ENCODE measurements around the gene MCM3AP. TPM values are rescaled to one million over a fixed set of nuclear protein-coding genes. Genes with fewer than 3 reads are reported as not detected.
"Not testable (repeated sequence)": the region's sequence is repeated elsewhere in the genome, so short reads cannot be mapped to it uniquely, and the experiment has no call there.

The MCM3AP gene
- total RNA-seq, 1 donor from 2014 or later: 81.7 TPM

DNA sequence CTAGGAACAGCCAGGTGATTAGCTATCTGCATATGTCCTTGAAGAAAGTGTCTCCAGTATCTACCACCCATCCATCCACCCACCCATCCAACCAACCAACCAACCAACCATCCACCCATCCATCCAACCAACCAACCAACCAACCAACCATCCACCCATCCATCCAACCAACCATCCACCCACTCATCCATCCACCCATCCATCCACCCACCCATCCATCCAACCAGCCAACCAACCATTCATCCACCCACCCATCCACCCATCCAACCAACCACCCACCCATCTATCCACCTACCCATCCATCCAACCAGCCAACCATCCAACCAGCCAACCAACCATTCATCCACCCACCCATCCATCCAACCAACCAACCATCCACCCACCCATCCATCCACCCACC, 26.2 kb upstream of the MCM3AP start:
- no peak for DNase-seq (ENCODE audit: low read depth)

DNA sequence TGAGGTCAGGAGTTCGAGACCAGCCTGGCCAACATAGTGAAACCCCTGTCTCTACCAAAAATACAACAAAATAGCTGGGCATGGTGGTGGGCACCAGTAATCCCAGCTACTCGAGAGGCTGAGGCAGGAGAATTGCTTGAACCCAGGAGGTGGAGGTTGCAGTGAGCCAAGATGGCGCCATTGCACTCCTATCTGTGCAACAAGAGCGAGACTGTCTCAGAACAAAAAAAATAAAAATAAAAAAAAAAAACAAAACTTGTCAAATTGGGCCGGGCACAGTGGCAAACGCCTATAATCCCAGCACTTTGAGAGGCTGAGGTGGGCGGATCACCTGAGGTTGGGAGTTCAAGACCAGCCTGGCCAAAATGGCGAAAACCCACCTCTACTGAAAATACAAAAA, 24.8 kb upstream of the MCM3AP start:
- DNase-seq (ENCODE audit: low read depth): not testable (repeated sequence)

DNA sequence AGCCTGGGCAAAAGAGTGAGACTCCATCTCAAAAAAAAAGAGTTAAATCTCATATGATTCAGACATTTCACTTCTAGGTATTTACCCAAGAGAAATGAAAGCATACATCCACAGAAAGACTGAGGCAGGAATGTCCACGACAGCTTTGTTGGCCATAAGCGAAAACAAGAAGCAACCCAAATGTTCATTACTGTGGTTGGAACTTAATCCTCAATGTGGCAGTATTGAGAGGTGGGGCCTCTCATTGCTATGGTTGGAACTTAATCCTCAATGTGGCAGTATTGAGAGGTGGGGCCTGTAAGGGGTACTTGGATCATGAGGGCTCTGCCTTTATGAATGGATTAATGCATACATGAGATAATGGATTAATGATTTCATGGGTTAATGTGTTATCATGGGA, 23.0 kb upstream of the MCM3AP start:
- DNase-seq (ENCODE audit: low read depth): no peak

DNA sequence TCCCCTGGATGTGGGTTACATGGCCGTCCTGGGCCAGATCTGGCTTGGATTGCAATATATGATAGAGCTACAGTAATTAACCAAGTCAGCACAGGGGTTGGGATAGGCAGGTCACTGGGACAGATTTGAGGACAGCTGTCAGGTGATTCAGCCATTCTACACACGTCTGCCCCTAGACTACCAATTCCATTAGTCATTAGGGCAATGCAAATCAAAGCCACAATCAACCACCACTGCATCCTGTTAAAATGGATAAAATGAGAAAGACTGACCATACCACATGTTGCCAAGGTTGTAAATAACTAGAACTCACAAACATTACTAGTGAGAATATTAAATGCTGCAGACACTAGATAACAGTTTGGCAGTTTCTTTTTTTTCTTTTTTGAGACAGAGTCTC, 22.2 kb upstream of the MCM3AP start:
- peak; percentile 78 for DNase-seq (ENCODE audit: low read depth)

DNA sequence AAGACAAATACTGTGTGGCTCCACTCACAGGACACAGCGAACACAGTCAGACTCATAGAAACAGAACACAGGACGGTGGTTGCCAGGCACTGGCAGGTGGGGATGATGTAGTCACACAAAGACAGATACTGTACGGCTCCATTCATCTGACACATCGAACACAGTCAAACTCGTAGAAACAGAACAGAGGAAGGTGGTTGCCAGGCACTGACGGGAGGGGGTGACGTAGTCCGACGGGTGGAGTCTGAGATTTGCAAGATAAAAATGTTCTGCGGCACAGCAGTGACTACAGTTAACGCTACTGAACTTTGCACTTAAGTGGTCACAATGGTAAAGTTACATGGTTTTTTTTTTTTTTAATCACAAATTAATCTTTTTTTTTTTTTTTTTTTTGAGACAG, 19.5 kb upstream of the MCM3AP start:
- DNase-seq (ENCODE audit: low read depth): no peak

DNA sequence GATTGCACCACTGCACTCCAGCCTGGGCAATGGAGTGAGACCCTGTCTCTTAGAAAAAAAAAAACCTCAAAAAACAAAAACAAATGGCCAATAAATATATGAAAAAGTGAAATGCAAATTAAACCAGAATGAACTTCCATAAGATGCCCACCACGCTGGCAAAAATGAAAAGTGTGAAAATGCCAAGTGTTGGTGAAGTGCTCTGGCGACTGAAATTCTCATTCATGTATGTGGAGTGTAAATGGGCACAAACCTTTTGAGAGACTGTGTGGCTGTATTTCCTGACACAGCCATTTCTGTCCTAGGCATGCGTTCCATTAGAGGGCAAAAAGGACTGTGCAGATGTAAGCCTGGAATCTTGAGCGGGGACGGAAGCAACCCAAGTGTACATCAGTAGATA, 19.0 kb upstream of the MCM3AP start:
- DNase-seq (ENCODE audit: low read depth): no peak

DNA sequence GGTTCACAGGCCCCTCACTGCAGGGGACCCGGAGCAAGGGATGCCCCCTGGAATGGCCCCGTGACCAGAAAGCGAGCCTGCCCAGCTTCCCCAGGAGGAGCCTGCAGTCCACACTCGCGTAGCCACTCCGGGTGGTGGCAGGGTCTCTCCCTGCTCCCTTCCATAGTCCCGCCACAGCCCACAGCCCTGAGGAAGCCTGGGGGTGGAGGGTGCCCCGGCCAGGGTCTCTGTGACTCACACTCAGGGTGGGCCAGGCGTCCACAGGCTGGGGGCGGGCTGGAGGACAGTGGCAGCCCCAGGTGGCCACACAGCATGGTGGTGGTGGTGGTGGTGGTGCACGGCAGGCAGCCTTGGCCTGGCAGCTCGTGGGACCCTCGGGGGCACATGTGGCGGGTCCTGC, 16.3 kb upstream of the MCM3AP start:
- no peak for DNase-seq (ENCODE audit: low read depth)

DNA sequence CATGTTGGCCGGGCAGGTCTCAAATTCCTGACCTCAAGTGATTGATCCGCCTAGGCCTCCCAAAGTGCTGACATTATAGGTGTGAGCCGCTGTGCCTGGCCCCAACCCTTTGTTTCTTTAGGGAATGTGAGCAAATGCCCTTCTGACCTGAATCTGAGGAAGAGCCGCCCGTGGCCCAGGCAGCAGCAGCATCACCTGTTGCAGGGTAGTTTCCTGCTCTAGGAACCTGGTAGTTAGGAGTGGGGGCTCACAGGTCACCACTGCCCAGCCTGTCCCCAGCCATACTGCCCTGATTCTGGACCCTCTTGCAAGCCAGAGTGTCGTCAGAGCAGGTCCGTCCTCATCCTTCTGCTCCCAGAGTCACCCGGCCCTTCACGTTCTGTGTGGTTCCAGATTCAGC, 13.8 kb upstream of the MCM3AP start:
- DNase-seq (ENCODE audit: low read depth): no peak

DNA sequence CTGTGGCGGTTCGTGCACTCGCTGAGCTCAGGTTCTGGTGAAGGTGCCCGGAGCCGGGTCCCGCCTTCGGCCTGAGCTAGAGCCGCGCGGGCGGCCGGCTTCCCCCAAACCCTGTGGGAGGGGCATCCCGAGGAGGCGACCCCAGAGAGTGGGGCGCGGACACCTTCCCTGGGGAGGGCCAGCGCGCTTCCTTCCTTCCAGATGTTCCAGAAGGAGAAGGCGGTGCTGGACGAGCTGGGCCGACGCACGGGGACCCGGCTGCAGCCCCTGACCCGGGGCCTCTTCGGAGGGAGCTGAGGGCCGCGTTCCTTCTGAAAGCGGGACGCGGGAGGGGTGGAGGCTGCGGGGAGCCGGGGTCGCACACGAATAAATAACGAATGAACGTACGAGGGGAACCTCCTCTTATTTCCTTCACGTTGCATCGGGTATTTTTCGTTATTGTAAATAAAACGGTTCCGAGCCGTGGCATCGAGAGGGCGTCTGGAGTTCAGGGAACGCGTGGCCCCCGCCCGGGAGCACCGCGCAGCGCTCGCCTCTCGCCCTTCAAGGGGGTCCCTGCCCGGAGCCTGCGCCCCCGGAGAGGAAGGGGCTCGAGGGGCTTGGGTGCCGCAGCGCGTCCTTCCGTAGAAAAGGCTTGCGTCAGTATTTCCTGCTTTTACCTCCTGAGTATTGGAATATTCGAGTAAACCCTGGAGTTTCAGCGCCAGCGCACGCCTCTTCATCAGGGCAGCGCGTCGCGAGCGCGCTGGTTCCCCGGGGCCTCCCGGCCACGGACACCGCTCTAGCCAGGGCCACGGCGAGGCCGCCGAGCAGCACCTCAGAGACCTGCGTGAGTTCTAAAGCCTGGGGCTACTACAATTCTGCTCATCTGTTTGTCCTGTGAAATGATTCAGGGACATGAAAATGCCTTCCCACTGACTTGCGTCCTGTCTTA, 12.2 kb upstream of the MCM3AP start:
- no peak for DNase-seq (ENCODE audit: low read depth)

DNA sequence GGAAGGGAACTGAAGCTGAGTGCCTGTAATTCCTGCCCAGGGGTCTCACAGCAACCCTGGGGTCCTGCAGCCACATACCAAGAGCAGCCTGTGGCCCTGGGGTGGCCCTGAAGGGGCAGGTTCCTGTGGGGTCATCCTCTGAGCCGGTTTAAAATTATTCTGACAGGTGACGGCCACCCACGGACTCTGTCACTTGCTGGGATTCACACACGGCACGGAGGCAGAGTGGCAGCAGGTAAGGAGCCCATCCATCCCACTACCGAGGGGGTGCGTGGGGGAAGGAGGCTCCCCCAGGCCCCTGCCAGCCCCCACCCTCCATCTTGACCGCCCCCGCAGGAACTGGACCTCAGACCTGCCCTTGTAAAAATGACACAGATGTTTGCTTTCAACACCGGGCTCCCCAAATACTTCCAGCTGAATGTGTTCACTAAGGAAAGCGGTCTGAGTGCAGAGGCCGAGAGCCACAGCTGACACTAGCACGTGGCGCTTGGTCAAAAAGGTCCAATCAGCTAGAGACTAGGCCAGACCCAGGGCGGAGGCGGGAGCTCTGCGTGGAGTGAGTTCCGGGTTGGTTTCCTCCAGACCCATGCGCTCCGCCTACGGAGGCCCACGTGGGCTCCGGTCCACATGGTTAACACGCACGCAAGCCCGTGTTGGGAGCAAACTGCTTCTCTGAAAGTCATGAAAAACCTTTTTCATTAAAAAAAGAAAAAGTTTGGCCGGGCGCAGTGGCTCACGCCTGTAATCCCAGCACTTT, 10.8 kb upstream of the MCM3AP start:
- DNase-seq (ENCODE audit: low read depth): peak; percentile 47

DNA sequence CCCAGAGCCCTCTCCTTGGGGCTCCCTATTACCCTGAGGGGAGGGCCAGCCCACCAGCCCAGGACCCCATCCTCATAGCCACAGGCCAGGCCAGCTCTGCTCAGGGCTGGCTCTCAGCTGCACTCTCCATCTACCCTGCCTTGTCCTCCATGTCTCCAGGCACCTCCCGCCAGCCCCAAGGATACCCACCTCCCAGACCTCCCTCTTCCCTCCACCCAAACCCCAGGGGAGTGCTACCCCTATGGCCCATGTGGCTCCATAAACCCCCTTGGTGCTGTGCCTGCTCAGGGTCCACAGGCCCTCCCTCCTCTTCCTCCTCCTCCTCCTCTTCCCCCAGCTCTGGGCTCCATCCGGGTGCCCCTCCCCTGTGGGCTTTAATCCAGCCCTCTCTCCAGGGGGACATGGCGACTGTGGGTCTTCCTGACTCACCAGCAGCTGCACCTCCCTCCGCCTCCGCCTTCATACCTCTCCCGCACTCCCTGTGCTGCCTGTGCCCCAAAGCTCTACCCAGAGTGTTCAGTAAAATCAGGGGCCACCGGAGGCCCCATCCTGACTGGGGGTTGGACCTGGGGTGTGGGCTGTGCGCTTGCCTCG, 9.9 kb upstream of the MCM3AP start:
- no peak for DNase-seq (ENCODE audit: low read depth)

DNA sequence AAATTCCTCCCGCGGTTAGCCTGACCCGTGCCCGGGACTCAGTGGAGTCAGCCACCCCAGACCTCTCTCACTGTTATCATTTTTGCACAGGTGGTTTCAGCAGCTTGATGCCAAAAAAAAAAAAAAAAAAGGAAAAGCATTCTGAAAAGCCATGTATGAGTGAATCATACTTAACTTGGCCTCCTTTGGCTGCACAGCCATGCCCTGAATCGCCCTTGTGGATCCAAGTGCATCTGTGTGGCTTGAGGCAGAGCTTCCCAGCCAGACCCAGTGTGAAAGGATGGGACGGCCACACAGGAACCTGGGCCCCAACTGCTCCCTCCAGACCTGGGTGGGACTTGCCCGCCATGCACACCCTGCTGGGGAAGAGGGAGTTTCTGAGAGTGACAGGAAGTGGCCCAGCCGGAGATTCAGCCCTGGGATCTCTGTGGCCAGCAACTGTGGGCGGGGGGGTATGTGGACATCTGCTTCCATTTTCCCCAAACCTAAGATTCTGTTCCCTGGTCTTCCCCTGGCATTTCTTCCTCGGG, 9.3 kb upstream of the MCM3AP start:
- DNase-seq (ENCODE audit: low read depth): peak; percentile 66

DNA sequence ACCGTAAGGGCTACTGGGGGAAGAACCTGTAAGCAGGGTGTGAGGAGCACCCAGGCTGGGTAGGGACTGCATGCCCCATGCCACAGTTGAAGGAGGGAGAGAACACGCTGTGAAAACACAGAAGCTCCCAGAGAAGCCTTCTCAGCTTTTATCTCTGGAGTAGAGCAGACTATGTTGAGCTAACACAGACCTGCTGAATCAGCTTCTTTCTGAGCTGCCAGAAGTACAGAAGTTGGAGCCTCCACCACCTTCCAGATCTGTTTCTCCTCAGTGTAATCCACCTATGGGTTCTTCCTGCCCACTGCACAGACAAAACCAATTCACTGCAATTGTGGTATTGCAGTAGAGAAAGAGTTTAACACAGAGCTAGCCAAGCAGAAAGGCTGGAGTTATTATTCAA, 6.2 kb upstream of the MCM3AP start:
- DNase-seq (ENCODE audit: low read depth): no peak

DNA sequence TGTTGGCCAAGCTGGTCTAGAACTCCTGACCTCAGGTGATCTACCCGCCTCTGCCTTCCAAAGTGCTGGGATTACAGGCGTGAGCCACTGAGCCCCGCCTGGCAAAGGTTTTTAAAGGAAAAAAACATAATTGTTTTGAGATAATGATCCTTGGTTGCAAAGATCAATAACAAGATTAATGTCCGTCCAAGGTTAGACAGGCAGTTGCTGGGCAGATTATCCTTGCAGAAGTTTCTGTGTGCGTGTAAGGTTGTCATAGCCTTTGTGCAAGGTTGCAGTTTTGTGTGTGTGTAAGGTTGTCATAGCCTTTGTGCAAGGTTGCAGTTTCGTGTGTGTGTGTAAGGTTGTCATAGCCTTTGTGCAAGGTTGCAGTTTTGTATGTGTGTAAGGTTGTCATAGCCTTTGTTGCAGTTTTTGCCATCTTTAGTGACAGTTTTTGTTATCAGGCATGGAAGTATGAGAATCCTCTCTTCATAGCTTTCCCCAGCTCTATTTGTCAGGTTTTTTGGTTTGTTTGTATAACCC, 4.3 kb upstream of the MCM3AP start:
- no peak for DNase-seq (ENCODE audit: low read depth)

DNA sequence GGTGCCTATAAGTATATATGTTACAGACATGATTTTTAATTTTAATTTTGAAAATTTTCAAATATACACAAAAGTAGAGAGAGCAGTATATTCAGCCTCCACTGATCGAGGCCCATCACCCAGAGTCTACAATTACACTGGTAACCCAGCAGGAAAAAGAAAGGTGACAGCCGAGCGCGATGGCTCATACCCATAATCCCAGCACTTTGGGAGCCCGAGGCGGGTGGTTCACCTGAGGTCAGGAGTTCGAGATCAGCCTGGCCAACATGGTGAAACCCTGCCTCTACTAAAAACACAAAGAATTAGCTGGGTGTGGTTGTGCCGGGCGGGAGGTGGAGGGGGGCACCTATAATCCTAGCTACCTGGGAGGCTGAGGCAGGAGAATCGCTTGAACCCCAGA, 2.1 kb upstream of the MCM3AP start:
- DNase-seq (ENCODE audit: low read depth): no peak

DNA sequence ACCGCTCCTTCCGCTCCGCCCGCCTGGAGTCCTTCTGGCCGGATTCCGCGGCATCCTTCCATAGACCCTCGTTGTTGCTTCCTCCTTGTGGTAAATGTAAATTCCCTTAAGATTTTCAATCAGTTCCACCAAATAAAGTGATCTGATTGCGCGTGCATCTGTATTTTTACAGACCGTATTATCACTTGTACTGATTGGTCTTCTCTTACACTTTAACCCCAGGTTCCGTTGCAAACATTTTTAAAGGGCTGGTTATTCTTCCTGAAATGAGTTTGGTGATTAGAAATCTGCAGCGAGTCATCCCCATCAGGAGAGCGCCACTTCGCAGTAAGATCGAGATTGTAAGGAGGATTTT, 1.2 kb upstream of the MCM3AP start:
- DNase-seq (ENCODE audit: low read depth): peak; percentile 43

DNA sequence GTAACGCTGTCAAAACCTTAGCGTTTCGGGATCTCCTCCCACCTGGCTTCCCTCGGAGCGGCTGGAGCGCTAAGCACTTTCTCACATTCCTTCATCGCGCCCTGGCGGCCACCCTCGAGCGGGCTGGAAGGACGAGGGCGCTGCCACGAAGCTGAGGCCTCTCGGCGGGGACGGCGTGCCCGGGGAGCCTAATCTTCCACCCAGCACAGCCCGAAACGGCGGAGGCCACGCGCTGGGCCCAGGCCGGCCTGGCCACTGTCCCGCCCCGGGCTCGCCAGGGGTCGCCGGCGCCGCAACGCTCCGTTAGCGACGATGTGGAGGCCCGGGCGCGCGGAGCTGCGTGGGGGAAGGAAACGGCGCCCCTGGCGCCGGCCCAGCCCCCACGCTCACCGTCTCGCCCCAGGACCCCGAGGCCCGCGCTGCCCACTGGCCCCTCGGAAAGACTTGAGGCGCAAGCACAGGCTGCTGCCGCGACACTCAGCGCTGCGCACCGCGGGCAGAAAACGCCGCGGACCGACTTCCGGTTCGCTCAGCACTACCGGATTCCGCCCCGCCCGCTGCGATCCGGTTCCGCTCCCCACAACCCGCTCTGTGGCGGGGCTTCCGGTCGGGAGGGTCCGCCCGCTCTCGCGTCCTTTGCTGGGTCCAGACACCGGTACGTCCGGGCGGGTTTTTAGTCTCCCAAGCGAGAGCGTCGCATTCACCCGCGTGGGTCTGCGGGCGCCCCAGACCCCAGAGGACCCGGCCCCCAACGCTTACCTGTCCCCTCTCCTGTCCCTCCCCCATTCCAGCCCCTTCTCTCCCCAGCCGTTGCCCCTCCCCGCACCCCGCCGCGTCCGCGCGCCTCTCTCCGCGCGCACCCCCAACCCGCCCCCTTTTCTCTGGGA, 593 bp upstream of the MCM3AP start, which contains the start of gene YBEY:
Gene YBEY (plus strand): TSS at position 582 of the 887 bp plus-strand sequence. CDS start 572 bp downstream, outside the sequence.
- peak; percentile 71 for DNase-seq (ENCODE audit: low read depth)

DNA sequence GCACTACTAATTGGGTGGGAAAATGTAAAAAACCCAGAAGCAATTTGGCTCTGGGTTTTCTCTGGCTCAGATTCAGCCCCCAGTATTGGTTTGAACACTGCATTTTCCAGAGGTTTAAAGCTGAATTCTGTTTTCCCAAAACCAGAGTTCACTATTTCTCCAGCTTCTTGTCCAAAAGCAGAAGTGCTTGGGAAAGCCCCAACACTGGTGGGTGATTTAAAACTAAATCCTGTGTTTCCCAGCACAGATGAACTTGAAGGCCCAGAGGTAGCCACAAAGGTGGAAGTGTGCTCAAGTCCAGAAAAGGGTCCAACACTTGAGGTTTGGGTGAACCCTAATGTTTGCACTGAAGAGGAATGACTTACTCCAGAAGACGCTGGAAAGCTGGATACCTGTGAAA, 678 bp downstream of the MCM3AP start:
- no peak for DNase-seq (ENCODE audit: low read depth)

DNA sequence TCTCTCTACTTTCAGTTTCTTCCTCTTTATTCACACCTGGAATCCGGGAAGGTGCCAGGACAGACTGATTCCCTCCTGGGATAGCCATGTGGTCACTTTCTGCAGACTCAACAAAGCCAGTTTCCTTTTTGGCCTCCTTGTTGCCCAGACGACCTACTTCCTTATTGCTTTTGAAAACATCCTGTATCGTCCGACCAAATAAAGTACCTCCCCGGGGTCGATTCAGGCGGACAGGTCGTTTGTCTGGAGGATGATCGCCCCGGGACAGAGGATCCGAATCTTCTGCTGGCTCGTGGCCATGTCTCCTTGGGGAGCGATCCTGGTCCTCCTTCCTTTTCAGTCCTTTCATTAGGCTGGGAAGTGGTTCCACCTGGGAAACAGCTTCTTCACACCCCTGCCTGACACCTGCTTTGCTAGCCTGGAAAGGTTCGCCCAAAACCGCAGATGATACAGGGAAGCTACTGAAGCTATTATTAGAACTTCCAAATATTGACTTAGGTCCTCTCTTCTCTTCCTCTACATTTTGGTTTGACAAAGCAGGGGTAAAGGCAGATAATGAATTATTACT, 1.2 kb downstream of the MCM3AP start:
- DNase-seq (ENCODE audit: low read depth): no peak

DNA sequence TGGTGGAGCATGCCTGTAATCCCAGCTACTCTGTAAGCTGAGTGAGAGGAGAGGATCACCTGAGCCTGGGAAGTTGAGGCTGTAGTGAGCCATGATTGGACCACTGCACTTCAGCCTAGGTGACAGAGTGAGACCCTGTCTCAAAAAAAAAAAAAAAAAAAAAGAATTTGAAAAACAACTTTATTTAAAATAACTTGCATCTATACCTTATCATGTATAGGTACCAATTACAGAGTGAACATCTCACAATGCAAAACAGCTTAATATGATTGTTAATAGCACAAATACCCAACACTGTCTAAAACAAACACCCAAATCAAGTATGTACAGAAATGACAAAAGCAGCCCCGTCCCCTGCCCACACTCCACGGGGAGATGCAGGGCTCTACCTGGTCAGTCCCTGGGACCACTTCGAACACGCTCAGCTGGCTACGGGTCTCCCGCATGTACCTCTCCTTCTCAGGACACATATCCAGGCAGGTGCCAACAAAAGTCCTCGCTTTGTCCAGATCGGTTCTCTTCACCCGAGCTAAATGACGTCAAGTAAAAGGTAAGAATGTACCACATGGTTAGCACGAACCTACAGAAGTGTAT, 10.5 kb downstream of the MCM3AP start:
- no peak for DNase-seq (ENCODE audit: low read depth)

Data from renal cortical epithelial cell (primary cell).